GM19240 (cell line): Measurements from ENCODE around the gene APOC1.
"Not testable (repeated sequence)": the region's sequence is repeated elsewhere in the genome, so short reads cannot be mapped to it uniquely, and the experiment has no call there.

Experiments used
- DNase-seq: peaks from one replicate; pipeline ENCODE4 v3.0.0; 2011; ENCODE audit warnings: low spot score; ENCODE audit not compliant: insufficient read length

APOC1 gene

DNA sequence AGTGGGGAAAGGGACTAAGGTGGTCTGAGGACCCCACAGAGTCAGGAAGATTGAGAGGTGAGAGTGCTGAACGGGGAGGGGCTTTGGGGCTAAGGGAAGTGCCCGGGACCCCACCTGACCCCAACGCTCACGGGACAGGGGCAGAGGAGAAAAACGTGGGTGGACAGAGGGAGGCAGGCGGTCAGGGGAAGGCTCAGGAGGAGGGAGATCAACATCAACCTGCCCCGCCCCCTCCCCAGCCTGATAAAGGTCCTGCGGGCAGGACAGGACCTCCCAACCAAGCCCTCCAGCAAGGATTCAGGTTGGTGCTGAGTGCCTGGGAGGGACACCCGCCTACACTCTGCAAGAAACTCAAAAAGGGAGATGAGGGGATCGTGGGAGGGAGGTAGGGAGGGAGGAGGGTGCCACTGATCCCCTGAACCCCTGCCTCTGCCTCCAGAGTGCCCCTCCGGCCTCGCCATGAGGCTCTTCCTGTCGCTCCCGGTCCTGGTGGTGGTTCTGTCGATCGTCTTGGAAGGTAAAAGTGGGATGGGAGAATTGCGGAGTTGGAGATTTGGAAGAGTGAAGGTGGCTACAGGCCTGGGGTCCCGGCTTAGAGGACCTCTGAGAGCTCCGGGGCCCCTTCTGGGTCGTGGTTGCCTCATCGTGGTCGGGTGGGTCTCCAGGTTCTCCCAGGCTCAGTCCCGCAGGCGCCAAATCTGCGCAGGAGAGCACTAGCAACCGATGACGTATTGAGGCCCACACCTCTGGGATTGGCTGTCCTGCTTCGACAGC, at the start of gene APOC1:
Gene APOC1, plus strand, starts transcription at position 176 of the 774 bp plus-strand sequence. Its CDS starts 284 bp downstream, at position 460.
- peak; percentile 99 for DNase-seq

GRCh38 chr19:44865196-44865767, 49.1 kb upstream of the APOC1 start:
- no peak for DNase-seq

GRCh38 chr19:44866664-44867063, 47.7 kb upstream of the APOC1 start:
- no peak for DNase-seq

DNA sequence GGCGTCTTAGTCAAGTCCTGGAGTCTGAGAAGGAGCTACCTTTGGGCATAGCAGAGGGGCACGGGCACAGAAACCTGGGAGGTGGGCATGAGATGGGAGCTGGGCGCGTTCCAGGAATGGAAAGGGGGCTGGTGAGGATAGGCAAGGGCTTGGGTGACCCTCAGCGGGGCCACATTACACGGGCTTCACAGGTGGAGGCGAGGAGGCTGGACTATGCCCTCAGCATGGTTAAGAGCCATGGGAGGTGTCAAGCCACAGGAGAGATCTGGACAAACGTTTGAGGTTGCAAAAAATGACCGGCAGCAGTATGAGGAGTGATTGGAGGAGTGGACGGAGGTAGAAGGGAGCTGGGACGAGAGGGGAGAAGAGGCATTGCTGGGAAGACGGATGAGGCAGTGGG, 46.8 kb upstream of the APOC1 start:
- no peak for DNase-seq

DNA sequence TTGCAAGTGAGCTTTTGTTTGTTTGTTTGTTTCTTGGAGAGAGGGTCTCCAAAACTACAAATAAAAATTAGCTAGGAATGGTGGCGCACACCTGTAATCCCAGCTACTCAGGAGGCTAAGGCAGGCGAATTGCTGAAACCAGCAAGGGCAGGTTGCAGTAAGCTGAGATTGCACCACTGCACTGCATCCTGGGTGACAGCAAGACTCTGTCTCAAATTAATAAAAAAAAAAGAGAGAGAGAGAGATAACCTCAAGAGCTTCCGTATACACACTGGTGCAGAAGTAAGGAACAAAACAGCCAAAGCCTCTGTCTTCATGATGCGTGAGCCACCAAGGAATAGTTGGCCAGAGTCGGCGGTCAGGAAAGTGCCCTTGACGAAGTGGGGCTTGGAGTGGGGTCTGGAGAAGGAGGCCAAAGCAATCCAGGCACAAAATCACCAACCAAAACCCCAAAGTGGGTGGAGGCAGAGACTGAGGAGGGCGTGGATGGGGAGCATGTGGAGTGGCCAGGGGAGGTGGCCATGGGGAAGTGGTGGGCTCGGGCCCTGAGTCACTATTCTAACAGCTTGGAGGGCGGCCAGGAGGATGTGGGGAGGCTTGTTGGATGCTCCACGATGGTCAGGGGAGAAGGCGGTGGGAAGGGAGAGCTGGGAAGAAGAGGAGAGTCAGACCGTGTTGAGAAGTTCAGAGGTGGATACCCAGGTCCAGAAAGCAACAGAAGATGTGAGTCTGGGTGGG, 44.5 kb upstream of the APOC1 start:
- DNase-seq = no peak

DNA sequence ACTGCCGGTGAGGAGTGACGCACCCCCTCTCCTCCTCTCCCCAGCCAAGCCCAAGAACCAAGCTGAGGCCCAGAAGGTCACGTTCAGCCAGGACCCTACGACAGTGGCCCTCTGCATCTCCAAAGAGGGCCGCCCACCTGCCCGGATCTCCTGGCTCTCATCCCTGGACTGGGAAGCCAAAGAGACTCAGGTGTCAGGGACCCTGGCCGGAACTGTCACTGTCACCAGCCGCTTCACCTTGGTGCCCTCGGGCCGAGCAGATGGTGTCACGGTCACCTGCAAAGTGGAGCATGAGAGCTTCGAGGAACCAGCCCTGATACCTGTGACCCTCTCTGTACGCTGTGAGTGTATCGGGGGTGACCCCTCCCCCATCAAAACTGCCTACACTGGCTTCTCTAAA, 42.6 kb upstream of the APOC1 start:
- DNase-seq = no peak

DNA sequence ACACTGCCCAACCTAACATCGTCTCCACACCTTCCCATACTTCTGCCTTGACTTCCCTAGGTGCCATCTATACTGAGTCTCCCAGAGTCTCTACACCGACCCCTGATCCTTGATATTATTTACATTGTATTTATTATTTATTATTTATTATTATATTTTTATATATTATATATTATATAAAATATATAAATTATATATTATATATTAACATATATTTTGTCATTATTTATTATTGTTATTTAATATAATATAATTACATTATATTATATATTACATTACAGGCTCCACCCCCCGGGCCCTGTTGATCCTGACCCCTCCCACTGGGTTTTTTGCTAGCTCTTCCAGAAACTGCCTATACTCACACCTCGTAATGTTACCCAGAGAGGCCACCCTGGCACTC, 41.7 kb upstream of the APOC1 start:
- no peak for DNase-seq

DNA sequence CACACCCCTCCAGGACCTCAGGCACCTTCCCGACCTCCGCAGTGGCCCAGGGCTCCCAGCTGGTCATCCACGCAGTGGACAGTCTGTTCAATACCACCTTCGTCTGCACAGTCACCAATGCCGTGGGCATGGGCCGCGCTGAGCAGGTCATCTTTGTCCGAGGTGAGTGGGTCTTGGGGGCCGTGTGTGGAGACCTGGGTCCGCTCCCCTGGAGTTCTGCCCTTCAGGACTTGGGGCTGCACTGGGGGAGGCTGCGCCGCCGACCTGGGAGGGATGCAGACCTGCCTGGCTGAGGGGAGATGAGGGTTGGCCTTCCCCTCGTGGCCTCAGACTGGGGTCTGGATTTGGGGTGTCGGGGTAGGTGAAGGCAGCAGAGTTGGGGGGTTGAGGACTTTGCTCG, 40.1 kb upstream of the APOC1 start:
- no peak for DNase-seq

DNA sequence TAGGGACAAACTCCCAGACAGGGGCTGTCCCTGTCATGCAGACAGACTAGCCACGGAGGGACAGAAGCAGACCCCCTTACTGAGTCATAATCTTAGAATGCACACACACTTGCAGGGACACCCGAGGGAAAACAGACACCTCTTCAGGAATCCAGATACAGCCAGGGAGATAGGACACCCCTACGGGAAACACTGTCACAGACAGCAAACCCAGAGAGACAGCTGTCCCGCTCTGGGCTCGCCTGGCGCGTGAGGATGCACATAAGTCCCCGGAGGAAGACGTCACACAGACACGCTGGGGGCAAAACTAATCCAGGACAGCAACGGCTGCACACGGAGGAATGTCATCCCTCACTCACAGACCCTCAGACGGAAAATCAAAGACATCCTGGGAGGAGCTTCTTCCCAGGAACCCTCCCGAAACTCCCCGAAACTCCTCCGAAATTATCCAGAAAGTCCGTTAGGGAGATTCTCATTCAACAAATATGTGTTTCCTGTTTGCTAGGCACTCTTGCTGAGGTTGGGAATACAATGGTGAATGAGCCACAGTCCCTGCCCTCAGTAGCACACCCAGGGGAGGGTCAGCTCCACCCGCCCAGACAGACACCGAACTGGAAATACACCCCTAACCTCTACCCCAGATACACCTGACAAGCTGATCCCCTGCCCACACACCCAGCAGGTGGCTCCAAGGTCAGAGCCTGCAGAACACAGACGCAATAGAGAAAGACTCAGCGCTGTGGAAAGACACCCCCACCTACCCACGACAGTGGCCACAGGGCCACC, 38.5 kb upstream of the APOC1 start:
- DNase-seq = no peak

DNA sequence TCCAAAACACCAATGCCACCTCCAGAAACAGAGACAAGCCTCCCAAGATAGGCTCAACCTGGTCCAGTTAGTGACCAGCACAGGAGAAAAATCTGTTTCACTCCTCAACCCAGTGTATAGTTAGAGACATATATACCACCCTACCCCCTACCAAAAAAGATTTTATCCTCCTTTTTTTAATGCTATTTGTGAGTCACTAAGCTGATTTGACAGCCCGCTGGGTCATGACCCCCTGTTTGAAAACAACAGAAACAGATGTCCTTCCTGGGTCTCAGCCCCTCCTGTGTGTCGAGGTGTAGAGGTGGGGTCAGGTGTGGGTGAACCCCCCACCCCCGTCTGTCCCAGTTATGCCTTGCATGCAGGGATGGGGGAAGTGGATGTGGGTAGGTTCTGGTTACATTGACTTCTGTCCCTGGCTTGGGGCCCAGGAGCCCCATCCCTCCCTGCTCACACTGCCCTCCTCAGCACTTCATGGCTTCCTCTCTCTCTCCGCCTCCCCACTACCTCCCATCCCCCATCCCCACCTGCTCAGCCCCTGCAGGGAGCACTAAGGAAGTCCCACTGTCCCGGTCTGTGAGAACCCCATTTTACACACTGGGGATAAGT, 37.4 kb upstream of the APOC1 start:
- no peak for DNase-seq

DNA sequence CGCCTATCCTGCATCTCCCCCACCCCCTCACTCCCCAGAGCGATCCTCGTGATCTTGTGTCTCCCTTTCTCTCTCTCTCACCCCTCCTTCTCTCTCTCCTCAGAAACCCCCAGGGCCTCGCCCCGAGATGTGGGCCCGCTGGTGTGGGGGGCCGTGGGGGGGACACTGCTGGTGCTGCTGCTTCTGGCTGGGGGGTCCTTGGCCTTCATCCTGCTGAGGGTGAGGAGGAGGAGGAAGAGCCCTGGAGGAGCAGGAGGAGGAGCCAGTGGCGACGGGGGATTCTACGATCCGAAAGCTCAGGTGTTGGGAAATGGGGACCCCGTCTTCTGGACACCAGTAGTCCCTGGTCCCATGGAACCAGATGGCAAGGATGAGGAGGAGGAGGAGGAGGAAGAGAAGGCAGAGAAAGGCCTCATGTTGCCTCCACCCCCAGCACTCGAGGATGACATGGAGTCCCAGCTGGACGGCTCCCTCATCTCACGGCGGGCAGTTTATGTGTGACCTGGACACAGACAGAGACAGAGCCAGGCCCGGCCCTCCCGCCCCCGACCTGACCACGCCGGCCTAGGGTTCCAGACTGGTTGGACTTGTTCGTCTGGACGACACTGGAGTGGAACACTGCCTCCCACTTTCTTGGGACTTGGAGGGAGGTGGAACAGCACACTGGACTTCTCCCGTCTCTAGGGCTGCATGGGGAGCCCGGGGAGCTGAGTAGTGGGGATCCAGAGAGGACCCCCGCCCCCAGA, 36.1 kb upstream of the APOC1 start:
- DNase-seq = no peak

DNA sequence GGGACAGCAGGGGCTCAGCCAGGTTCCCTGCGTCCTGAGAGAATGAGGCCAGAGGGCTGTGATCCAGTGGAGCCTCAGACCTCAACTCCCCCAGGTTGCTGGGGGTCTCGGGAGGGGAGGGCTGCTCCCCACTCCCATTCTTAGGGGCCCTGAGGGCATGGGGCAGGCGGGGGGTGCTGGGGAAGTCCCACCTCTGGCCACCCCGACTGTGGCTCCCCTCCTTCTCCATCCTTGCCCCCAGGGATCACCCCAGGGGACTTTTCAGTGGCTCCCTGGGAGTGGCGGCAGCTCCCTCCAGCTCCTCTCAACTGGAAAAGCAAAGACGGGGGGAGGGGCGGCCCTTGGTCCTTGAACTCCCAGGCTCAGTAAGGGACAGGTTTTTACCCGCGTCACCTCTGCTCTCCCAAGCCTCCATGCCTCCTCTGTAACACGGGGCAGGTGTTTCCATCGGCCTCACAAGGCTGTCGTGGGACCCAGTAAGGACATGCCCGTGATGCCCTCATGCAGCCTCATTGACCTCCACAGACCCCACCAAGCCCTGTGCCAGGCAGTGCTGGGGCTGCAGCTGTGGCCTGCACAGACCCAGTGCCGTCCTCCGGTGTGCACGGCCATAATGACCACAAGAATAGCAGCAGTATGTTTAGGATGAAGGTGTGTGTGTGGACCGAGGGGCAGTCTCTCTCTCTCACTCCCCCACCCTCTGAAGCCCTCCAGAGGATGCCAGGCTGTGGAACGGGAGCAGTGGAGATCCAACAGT, 34.9 kb upstream of the APOC1 start:
- no peak for DNase-seq

GRCh38 chr19:44882063-44882462, 32.3 kb upstream of the APOC1 start:
- DNase-seq = no peak

GRCh38 chr19:44882619-44883397, 31.6 kb upstream of the APOC1 start:
- not testable (repeated sequence) for DNase-seq

DNA sequence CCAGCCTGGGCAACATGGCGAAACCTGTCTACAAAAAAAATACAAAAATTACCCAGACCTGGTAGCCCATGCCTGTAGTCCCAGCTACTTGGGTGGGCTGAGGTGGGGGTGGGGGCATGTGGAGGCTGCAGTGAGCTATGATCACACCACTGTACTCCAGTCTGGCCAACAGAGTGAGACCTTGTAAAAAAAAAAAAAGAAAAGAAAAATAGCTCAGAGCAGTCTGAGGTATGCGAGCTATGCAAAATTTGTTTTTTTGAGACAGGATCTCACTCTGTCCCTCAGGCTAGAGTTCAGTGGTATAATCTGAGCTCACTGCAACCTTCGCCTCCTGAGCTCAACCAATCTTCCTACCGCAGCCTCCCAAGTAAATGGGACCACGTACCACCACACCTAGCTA, 30.5 kb upstream of the APOC1 start:
- DNase-seq = no peak

- no peak for DNase-seq
These were observed 29.8 kb upstream of the APOC1 start for GRCh38 chr19:44884566-44884965.

DNA sequence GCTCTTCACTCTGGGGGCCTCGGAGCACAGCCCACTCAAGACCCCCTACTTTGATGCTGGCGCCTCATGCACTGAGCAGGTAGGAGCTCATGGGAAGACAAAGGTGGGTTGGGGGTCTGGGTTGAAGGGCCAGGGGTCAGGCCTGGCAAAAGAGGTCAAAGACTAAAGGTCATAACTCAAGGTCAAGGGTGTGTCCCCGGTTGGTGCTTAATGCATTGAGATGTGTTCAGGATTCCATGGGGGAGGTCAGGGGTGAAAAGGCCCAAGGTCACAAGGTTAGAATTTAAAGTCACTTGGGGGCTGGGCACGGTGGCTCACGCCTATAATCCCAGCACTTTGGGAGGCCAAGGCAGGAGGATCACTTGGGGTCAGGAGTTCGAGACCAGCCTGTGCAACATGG, 28.3 kb upstream of the APOC1 start:
- no peak for DNase-seq

DNA sequence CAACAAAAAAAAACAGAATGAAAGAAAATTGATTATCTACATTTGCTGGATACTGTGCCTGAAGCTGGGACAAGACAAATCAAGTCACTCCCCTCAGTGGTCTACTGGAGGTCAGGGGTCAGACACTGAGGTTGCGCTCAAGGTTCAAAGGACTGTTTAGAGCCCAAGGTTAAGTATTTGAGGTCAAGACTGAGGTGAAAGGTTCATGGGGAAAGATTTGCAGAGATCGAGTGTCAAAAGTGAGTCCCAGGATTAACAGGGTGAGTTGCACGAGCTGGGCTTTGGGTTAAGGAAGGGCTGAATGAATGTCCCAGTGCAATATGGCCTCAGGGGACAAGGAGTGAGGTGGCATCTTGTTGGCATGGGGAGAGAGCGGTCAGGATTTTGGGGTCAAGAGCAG, 26.8 kb upstream of the APOC1 start:
- no peak for DNase-seq

DNA sequence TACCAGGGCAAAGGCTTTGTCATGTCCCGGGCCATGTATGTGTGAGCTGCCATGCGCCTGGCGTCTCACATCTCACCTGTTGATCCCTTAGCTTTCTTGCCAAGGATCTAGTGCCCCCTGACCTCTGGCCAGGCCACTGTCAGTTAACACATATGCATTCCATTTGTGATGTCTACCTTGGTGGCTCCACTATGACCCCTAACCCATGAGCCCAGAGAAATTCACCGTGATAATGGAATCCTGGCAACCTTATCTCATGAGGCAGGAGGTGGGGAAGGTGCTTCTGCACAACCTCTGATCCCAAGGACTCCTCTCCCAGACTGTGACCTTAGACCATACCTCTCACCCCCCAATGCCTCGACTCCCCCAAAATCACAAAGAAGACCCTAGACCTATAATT, 26.1 kb upstream of the APOC1 start:
- DNase-seq = not testable (repeated sequence)
